ENCODE measurements around the gene SGSM2. TPM values are rescaled to one million over a fixed set of nuclear protein-coding genes. Genes with fewer than 3 reads are reported as not detected.
A peak's percentile ranks its signal among the peaks of the same experiment; 100 is the strongest.

Gene SGSM2
- total RNA-seq, 2 experiments from 2014 or later: 31.8 to 37.7 TPM

GRCh38 chr17:2388020-2388682 is 50.9 kb downstream of the SGSM2 start:
- Mint-ChIP-seq H3K9me3 (no peaks in the 10 kb centered on the region), H3K4me1 (ENCODE audit: low read depth) (peaks cover 30% of the 10 kb centered on the region), H3K36me3 (ENCODE audit: low read depth) (peaks cover 13% of the 10 kb centered on the region), H3K27ac (no peak overlapping the region), H3K4me3 (no peak overlapping the region), H3K27me3 (no peaks in the 10 kb centered on the region)
- intact Hi-C loops (cut with micrococcal nuclease): no loop called here
- ChIA-PET CTCF (interaction anchor here (14.2 kb wide), 1 partner anchor 27 kb away, joined by 463 read pairs; no protein-coding TSS in a partner anchor), POLR2A (interaction anchor here (0.7 to 1.4 kb wide), 4 partner anchors 13 to 81 kb away, joined by 3 to 5 read pairs (median 4); no protein-coding TSS in a partner anchor)
- ATAC-seq (no peak), DNase-seq (no peak)
- TF ChIP-seq, protein P1, sequence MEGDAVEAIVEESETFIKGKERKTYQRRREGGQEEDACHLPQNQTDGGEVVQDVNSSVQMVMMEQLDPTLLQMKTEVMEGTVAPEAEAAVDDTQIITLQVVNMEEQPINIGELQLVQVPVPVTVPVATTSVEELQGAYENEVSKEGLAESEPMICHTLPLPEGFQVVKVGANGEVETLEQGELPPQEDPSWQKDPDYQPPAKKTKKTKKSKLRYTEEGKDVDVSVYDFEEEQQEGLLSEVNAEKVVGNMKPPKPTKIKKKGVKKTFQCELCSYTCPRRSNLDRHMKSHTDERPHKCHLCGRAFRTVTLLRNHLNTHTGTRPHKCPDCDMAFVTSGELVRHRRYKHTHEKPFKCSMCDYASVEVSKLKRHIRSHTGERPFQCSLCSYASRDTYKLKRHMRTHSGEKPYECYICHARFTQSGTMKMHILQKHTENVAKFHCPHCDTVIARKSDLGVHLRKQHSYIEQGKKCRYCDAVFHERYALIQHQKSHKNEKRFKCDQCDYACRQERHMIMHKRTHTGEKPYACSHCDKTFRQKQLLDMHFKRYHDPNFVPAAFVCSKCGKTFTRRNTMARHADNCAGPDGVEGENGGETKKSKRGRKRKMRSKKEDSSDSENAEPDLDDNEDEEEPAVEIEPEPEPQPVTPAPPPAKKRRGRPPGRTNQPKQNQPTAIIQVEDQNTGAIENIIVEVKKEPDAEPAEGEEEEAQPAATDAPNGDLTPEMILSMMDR (IDR thresholded peaks at IDR 0.05): no peak

DNA sequence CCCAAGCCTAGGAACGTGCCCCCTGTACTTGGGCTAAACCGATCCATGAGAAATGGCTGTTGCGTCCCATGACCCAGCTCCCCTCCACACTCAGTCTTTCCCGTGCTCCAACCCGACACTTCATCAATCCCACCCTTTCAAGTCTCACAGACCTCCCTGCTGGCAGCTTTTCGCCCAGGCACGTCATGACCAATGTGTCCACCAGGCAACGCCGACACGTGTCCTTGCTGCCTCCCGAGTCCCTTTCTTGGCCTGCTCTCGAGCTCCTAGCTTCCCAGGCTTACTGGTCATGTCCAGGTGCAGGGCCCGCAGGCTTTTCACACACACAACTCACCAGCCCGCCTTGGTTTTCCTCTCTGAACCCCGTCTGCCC is 51.4 kb downstream of the SGSM2 start:
- H3K4me3 Mint-ChIP-seq: no peak overlapping the region
- ATAC-seq: no peak
- no peaks in the 10 kb centered on the region for H3K27me3 Mint-ChIP-seq
- ChIA-PET POLR2A (interaction anchor here (0.7 to 1.4 kb wide), 4 partner anchors 13 to 81 kb away, joined by 3 to 5 read pairs (median 4); no protein-coding TSS in a partner anchor), CTCF (interaction anchor here (14.2 kb wide), 1 partner anchor 26 kb away, joined by 463 read pairs; no protein-coding TSS in a partner anchor)
- H3K9me3 Mint-ChIP-seq: no peaks in the 10 kb centered on the region
- peaks cover 13% of the 10 kb centered on the region for H3K36me3 Mint-ChIP-seq (ENCODE audit: low read depth)
- TF ChIP-seq, protein P1 (IDR thresholded peaks at IDR 0.05): no peak
- DNase-seq: no peak
- H3K27ac Mint-ChIP-seq: peak overlapping the region; percentile 43
- H3K4me1 Mint-ChIP-seq (ENCODE audit: low read depth): peaks cover 30% of the 10 kb centered on the region
- intact Hi-C loops (cut with micrococcal nuclease): no loop called here

GRCh38 chr17:2390199-2390836 is 53.0 kb downstream of the SGSM2 start:
- peak overlapping the region; percentile 95 for H3K27ac Mint-ChIP-seq
- ChIA-PET POLR2A (interaction anchor here (1.2 to 3.3 kb wide), 3 partner anchors 12 to 297 kb away, joined by 4 to 61 read pairs (median 6); partner anchors contain the start of gene MNT), CTCF (interaction anchor here (1.3 to 5.2 kb wide), 2 partner anchors 11 to 26 kb away, joined by 3 to 54 read pairs; no protein-coding TSS in a partner anchor)
- DNase-seq (no peak), ATAC-seq (no peak)
- H3K4me1 Mint-ChIP-seq (ENCODE audit: low read depth): peaks cover 36% of the 10 kb centered on the region
- no peaks in the 10 kb centered on the region for H3K9me3 Mint-ChIP-seq
- TF ChIP-seq, protein P1 (IDR thresholded peaks at IDR 0.05): no peak
- no peaks in the 10 kb centered on the region for H3K27me3 Mint-ChIP-seq
- intact Hi-C loops (cut with micrococcal nuclease): no loop called here
- peaks cover 13% of the 10 kb centered on the region for H3K36me3 Mint-ChIP-seq (ENCODE audit: low read depth)
- peak overlapping the region; percentile 45 for H3K4me3 Mint-ChIP-seq

DNA sequence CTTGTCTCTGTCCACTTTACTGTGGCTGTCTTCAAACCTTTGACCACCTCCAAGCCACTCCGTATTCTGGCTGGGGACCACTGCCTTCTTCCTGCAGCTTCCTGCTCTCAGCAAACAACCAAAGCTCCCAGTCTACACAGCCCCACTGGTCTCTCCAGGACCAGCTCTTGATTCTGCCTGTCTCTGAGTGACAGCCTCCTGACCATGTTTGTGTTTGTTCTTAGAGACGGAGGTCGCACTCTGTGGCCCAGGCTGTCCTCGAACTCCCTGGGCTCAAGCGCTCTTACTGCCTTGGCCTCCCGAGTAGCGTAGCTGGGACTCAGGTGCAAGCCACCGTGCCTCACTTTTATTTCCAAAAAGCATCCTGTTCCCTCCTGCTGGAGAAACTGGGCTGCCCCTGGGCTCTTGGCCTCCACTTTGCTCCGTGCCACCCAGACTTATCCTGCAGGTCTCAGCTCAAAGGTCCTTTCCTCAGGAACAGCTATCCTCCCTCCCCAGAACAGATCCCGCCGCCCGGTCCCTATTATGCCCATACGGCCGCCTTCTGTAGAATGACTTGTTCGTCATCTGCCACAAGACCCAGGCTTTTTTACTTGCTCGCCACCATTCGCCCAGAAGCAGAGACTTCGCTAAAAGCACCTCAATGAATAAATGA is 54.4 kb downstream of the SGSM2 start:
- intact Hi-C loops (cut with micrococcal nuclease): loop anchor here (1.0 kb wide), 1 partner anchor 11 kb away; no protein-coding TSS in a partner anchor
- no peaks in the 10 kb centered on the region for H3K9me3 Mint-ChIP-seq
- H3K4me1 Mint-ChIP-seq (ENCODE audit: low read depth): peaks cover 46% of the 10 kb centered on the region
- TF ChIP-seq, protein P1 (IDR thresholded peaks at IDR 0.05): no peak
- peak overlapping the region; percentile 95 for H3K27ac Mint-ChIP-seq
- H3K4me3 Mint-ChIP-seq: peak overlapping the region; percentile 95
- ATAC-seq (no peak), DNase-seq (no peak)
- POLR2A ChIA-PET: interaction anchor here (0.7 to 3.5 kb wide), 15 partner anchors 9 to 319 kb away, joined by 3 to 61 read pairs (median 5); partner anchors contain the start of genes MNT, SGSM2 and TSR1
- CTCF ChIA-PET: interaction anchor here (0.7 to 5.2 kb wide), 7 partner anchors 9 to 147 kb away, joined by 3 to 54 read pairs (median 4); no protein-coding TSS in a partner anchor
- peaks cover 13% of the 10 kb centered on the region for H3K36me3 Mint-ChIP-seq (ENCODE audit: low read depth)
- H3K27me3 Mint-ChIP-seq: no peaks in the 10 kb centered on the region
